MCF 10A (cell line): ENCODE results near the gene SNX17. TPM values are rescaled to one million over a fixed set of nuclear protein-coding genes. Genes with fewer than 3 reads are reported as not detected.

Experiments used
- BruUV-seq: library from RNA; stranded (reverse); fragments of 400-500 nt; replicated peaks from 2 replicates; lab custom pipeline; 2021; lab: Mats Ljungman, UMichigan
- CTCF ChIA-PET: fragments of 300-600 bp; sonication (Branson Sonifier 250); formaldehyde crosslinking; extraction: SDS; loops from one replicate; lab custom pipeline; 2021; ENCODE audit warnings: antibody characterized with exemption, inconsistent platforms; lab: Yijun Ruan, JAX
- POLR2A ChIA-PET: fragments of 300-600, 350-650 bp; sonication (Branson Sonifier 250); formaldehyde crosslinking; extraction: SDS; loops from one replicate; lab custom pipeline; 2020; ENCODE audit warnings: antibody characterized with exemption, inconsistent platforms; lab: Yijun Ruan, JAX
- DNase-seq: peaks from one replicate; pipeline ENCODE4 v3.0.0-alpha.2; 2018; ENCODE audit not compliant: unreplicated experiment
- H3K27ac Mint-ChIP-seq: one replicate; pipeline ENCODE4 v1.8.0; 2022; ENCODE audit warnings: mild to moderate bottlenecking, low read depth, mixed read lengths; ENCODE audit not compliant: unreplicated experiment
- H3K27me3 Mint-ChIP-seq: one replicate; pipeline ENCODE4 v1.8.0; 2022; ENCODE audit warnings: mixed read lengths; ENCODE audit not compliant: insufficient read depth, unreplicated experiment
- H3K36me3 Mint-ChIP-seq: one replicate; pipeline ENCODE4 v1.8.0; 2022; ENCODE audit warnings: mild to moderate bottlenecking, moderate library complexity, mixed read lengths; ENCODE audit not compliant: insufficient read depth, unreplicated experiment
- H3K4me1 Mint-ChIP-seq: one replicate; pipeline ENCODE4 v1.8.0; 2022; ENCODE audit warnings: mixed read lengths; ENCODE audit not compliant: insufficient read depth, unreplicated experiment
- H3K4me3 Mint-ChIP-seq: one replicate; pipeline ENCODE4 v1.8.0; 2022; ENCODE audit warnings: mild to moderate bottlenecking, moderate library complexity, mixed read lengths; ENCODE audit not compliant: unreplicated experiment
- H3K9me3 Mint-ChIP-seq: one replicate; pipeline ENCODE4 v1.8.0; 2022; ENCODE audit warnings: mixed read lengths; ENCODE audit not compliant: unreplicated experiment
- CTCF ChIP-seq: fragments of 200-600 bp; IDR thresholded peaks from one replicate; pipeline ENCODE4 v1.8.0; 2022; ENCODE audit warnings: antibody characterized with exemption, mild to moderate bottlenecking; ENCODE audit not compliant: unreplicated experiment
- intact Hi-C: fragments of 100-400 bp; cut with micrococcal nuclease; formaldehyde crosslinking; loops from 2 replicates; pipeline ENCODE4 v1.14.1; 2022
- total RNA-seq: library from RNA; stranded (reverse); gene quantifications from 2 replicates; pipeline ENCODE4 v1.2.3, GENCODE V29; 2022

The SNX17 gene
- total RNA-seq, 1 experiment from 2014 or later, result 125 TPM

GRCh38 chr2:27400348-27401135 lies 30.1 kb downstream of the SNX17 start:
- Mint-ChIP-seq H3K27me3 (no peaks in the 10 kb centered on the region), H3K4me3 (no peak overlapping the region), H3K27ac (no peak overlapping the region), H3K9me3 (no peaks in the 10 kb centered on the region), H3K36me3 (peaks cover 10% of the 10 kb centered on the region), H3K4me1 (peaks cover 9% of the 10 kb centered on the region)
- no peak for DNase-seq
- intact Hi-C loops, result loop anchor here (10.0 kb wide), 1 partner anchor 224 kb away; the partner anchor contains the start of genes CCDC121 and GPN1
- CTCF ChIA-PET, result no interaction called here
- BruUV-seq, result no TSS peak
- TF ChIP-seq CTCF, result no peak
- POLR2A ChIA-PET, result interaction anchor here (0.6 to 2.6 kb wide), 5 partner anchors 9 to 91 kb away, joined by 3 to 14 read pairs (median 5); partner anchors contain the start of genes NRBP1, PPM1G and ZNF513

GRCh38 chr2:27407798-27408491 lies 37.5 kb downstream of the SNX17 start:
- peak; percentile 66 for TF ChIP-seq CTCF
- no TSS peak for BruUV-seq
- ChIA-PET POLR2A (interaction anchor here (0.5 to 6.2 kb wide), 11 partner anchors 9 to 275 kb away, joined by 3 to 205 read pairs (median 22); partner anchors contain the start of genes CCDC121, EIF2B4, GPN1 and NRBP1), CTCF (interaction anchor here (0.6 to 3.8 kb wide), 13 partner anchors 16 to 1356 kb away, joined by 3 to 29 read pairs (median 4); partner anchors contain the start of gene NRBP1)
- H3K4me3 Mint-ChIP-seq, result peak overlapping the region; percentile 77
- peaks cover 21% of the 10 kb centered on the region for H3K36me3 Mint-ChIP-seq
- peak; percentile 65 for DNase-seq
- H3K27me3 Mint-ChIP-seq, result no peaks in the 10 kb centered on the region
- peaks cover 15% of the 10 kb centered on the region for H3K4me1 Mint-ChIP-seq
- H3K9me3 Mint-ChIP-seq, result no peaks in the 10 kb centered on the region
- peak overlapping the region; percentile 1 for H3K27ac Mint-ChIP-seq
- intact Hi-C loops, result loop anchor here (1.0 to 10.0 kb wide), 3 partner anchors 81 to 274 kb away; partner anchors contain the start of genes CCDC121, GPN1 and IFT172

DNA sequence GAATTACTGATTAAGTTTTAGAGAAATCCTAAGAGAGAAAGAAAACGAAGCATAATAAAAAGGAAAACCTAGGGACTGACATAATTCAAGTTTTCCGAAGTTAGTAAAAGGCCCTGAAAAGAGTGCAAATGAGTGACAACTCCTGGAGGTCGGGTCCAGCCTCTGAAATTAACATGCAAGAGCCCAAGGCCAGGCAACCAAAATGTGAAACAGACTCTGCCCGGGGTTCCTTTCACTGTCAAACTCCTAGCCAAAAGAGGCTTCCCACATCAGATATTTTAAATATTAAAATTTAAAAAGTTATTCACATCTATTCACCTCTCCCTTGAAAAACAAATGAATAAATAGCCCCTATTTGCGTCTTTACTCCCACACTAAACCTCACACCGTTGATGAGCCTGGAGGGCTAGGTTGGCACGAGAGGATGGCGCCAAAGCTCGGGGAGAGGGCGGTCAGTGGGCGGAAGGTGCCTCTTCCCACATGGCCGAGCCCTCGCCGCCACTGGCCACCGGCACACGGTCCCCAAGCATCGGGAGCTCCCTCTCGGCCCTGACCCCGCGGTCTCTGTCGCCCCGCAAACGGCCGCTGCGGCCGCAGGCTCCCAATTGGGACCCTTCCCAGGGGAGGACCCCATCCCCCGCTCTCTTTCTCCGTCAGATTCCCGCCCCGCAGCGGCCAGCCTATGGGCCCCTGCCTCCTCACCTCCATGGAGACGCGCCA lies 38.3 kb downstream of the SNX17 start:
- peak overlapping the region; percentile 77 for H3K4me3 Mint-ChIP-seq
- DNase-seq, result peak; percentile 28
- peak overlapping the region; percentile 78 for H3K27ac Mint-ChIP-seq
- no peak for TF ChIP-seq CTCF
- CTCF ChIA-PET, result interaction anchor here (2.1 to 3.8 kb wide), 3 partner anchors 21 to 274 kb away, joined by 18 to 29 read pairs (median 22); partner anchors contain the start of gene NRBP1
- peaks cover 21% of the 10 kb centered on the region for H3K36me3 Mint-ChIP-seq
- no peaks in the 10 kb centered on the region for H3K27me3 Mint-ChIP-seq
- intact Hi-C loops, result loop anchor here (1.0 to 10.0 kb wide), 4 partner anchors 20 to 274 kb away; partner anchors contain the start of genes CCDC121, GPN1, IFT172 and NRBP1
- peaks cover 15% of the 10 kb centered on the region for H3K4me1 Mint-ChIP-seq
- H3K9me3 Mint-ChIP-seq, result no peaks in the 10 kb centered on the region
- BruUV-seq, result TSS peak; percentile 66
- POLR2A ChIA-PET, result interaction anchor here (0.6 to 6.2 kb wide), 29 partner anchors 9 to 857 kb away, joined by 3 to 205 read pairs (median 6); partner anchors contain the start of genes CCDC121, EIF2B4, GPN1 and GTF3C2
